CD14-positive monocyte (primary cell): ENCODE measurements around the gene RCAN3. TPM values are rescaled to one million over a fixed set of nuclear protein-coding genes. Genes with fewer than 3 reads are reported as not detected.

ENCODE experiments used
- DNase-seq, 3 donors: peaks; one replicate each; pipeline ENCODE4 v3.0.0-alpha.2; 2011 to 2022
- H2AFZ ChIP-seq: 2 replicates; pipeline ENCODE4 v1.6.0; 2012; ENCODE audit warnings: mild to moderate bottlenecking, low read depth, low read length, inconsistent platforms; ENCODE audit not compliant: insufficient read depth, poor library complexity, severe bottlenecking
- H3K27ac ChIP-seq, 2 donors: 1 replicate in 1 of 2; 2 replicates in 1 of 2; pipeline ENCODE4 v1.5.1; 2012 to 2013; ENCODE audit warnings: low read length in 2 of 2, control low read depth in 1 of 2, inconsistent platforms in 1 of 2, low read depth in 1 of 2, mild to moderate bottlenecking in 1 of 2
- H3K27me3 ChIP-seq, 2 donors: one replicate each; pipeline versions ENCODE4 v1.6.0 to v1.6.1; 2011 to 2013; ENCODE audit warnings: low read length in 2 of 2; ENCODE audit not compliant: control insufficient read depth in 2 of 2, insufficient read depth in 2 of 2
- H3K36me3 ChIP-seq, 2 donors: replicated peaks in 1 of 2; 1 replicate in 1 of 2; 2 replicates in 1 of 2; pipeline versions ENCODE4 v1.5.1 to v1.6.1; 2012 to 2013; ENCODE audit warnings: low read length in 2 of 2, control low read depth in 1 of 2, inconsistent platforms in 1 of 2, mild to moderate bottlenecking in 1 of 2; ENCODE audit not compliant: insufficient read depth in 2 of 2, control insufficient read depth in 1 of 2
- H3K4me1 ChIP-seq, 2 donors: 1 replicate in 1 of 2; 2 replicates in 1 of 2; pipeline versions ENCODE4 v1.5.1 to v1.6.1; 2012 to 2013; ENCODE audit warnings: low read length in 2 of 2, control low read depth in 1 of 2, inconsistent platforms in 1 of 2, mild to moderate bottlenecking in 1 of 2, moderate library complexity in 1 of 2; ENCODE audit not compliant: insufficient read depth in 2 of 2, control insufficient read depth in 1 of 2
- H3K4me2 ChIP-seq: replicated peaks from 2 replicates; pipeline ENCODE3; 2012; ENCODE audit warnings: low read length, moderate library complexity, mild to moderate bottlenecking; ENCODE audit not compliant: poor library complexity, severe bottlenecking; ENCODE audit errors: extremely low read depth
- H3K4me3 ChIP-seq, 3 experiments: fragments of 200-600 bp in 1 of 3; sonication (generic) in 1 of 3; replicated peaks in 1 of 3; 1 replicate in 2 of 3; 2 replicates in 1 of 3; pipeline ENCODE4 v1.5.1; 2011 to 2013; ENCODE audit warnings: low read length in 3 of 3, mild to moderate bottlenecking in 3 of 3, control low read depth in 2 of 3, low read depth in 2 of 3, inconsistent platforms in 1 of 3, moderate library complexity in 1 of 3
- H3K79me2 ChIP-seq: 2 replicates; pipeline ENCODE4 v1.6.0; 2012; ENCODE audit warnings: mild to moderate bottlenecking, control low read depth, inconsistent platforms, low read length, moderate library complexity; ENCODE audit not compliant: insufficient read depth
- H3K9ac ChIP-seq: 2 replicates; pipeline ENCODE4 v1.6.0; 2017; ENCODE audit warnings: low read length, mild to moderate bottlenecking; ENCODE audit not compliant: insufficient read depth, poor library complexity, severe bottlenecking
- H3K9me3 ChIP-seq, 2 donors: replicated peaks in 1 of 2; 1 replicate in 1 of 2; 2 replicates in 1 of 2; pipeline versions ENCODE4 v1.5.1 to v1.6.1; 2012 to 2013; ENCODE audit warnings: low read length in 2 of 2, control low read depth in 1 of 2; ENCODE audit not compliant: control insufficient read depth in 1 of 2, insufficient read depth in 1 of 2
- H4K20me1 ChIP-seq: 2 replicates; pipeline ENCODE4 v1.6.0; 2012; ENCODE audit warnings: mild to moderate bottlenecking, low read length, control low read depth, moderate library complexity; ENCODE audit not compliant: insufficient read depth
- H3K27ac Mint-ChIP-seq, 7 donors: one replicate each; pipeline ENCODE4 v1.8.0; 2020; ENCODE audit warnings: mild to moderate bottlenecking in 7 of 7, mixed read lengths in 7 of 7, moderate library complexity in 6 of 7, inconsistent platforms in 2 of 7
- H3K27me3 Mint-ChIP-seq, 3 donors: one replicate each; pipeline ENCODE4 v1.8.0; 2021 to 2022; ENCODE audit warnings: low read depth in 3 of 3, mild to moderate bottlenecking in 3 of 3, mixed read lengths in 3 of 3, moderate library complexity in 3 of 3, inconsistent platforms in 1 of 3
- H3K36me3 Mint-ChIP-seq, 2 donors: one replicate each; pipeline ENCODE4 v1.8.0; 2020; ENCODE audit warnings: mixed read lengths in 2 of 2, inconsistent platforms in 1 of 2, mild to moderate bottlenecking in 1 of 2
- H3K4me1 Mint-ChIP-seq: one replicate; pipeline ENCODE4 v1.8.0; 2020; ENCODE audit warnings: mild to moderate bottlenecking, mixed read lengths
- H3K4me3 Mint-ChIP-seq, 2 donors: one replicate each; pipeline ENCODE4 v1.8.0; 2020; ENCODE audit warnings: mild to moderate bottlenecking in 2 of 2, mixed read lengths in 2 of 2, moderate library complexity in 1 of 2
- H3K9me3 Mint-ChIP-seq, 7 donors: one replicate each; pipeline ENCODE4 v1.8.0; 2020 to 2022; ENCODE audit warnings: mixed read lengths in 7 of 7, mild to moderate bottlenecking in 6 of 7, moderate library complexity in 6 of 7, inconsistent platforms in 2 of 7
- WGBS: methylation state at CpG from one replicate; pipeline ENCODE4 v1.1.5; 2013; ENCODE audit warnings: missing lambda C conversion rate; ENCODE audit not compliant: insufficient coverage; 5-methylcytosine and 5-hydroxymethylcytosine counted together
- intact Hi-C, 2 donors: fragments of 100-400 bp; cut with micrococcal nuclease; formaldehyde crosslinking; loops; one replicate each; pipeline versions ENCODE4 v1.15.0 to v1.15.1; 2023
- polyA plus RNA-seq, 3 donors: library from polyadenylated mRNA; depleted of rRNA in 1 of 3; unstranded in 2 of 3; stranded (reverse) in 1 of 3; fragments of 300-500 nt in 2 of 3; fragments of >200 nt in 1 of 3; fragmentation: Illumina TruSeq in 2 of 3; gene quantifications; 1 replicate in 2 of 3; 2 replicates in 1 of 3; pipeline ENCODE4 v1.2.3, GENCODE V29; 2012 to 2021
- TF ChIP-seq, protein P1 (sequence below): fragments of 200-600 bp; IDR thresholded peaks from one replicate; pipeline ENCODE4 v1.8.0; 2022; ENCODE audit warnings: antibody characterized with exemption, mild to moderate bottlenecking

The RCAN3 gene
- polyA plus RNA-seq, 3 donors = 7.1 to 9.1 (median 8.8) TPM

DNA sequence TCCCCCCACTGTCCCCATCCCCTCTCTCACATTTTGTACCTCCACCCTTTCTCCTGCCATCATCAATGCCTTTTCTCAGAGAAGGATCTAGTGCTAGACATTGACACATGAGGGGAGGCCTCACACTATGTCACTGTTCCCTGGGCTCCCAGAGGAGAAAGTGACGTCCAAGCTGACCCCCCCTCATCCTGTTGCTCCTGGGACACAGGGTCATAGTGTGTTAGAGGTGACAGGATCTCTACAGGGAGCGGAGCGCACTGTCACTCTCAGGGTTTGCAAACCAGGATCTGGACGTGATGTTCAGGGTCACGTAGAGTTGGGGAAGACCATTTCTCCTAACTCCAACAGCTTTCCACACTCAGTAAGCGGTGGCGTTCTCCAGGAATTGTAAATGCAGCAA lies 55.8 kb downstream of the RCAN3 start:
- Histone ChIP-seq H4K20me1 (no peaks in the 10 kb centered on the region), H3K9me3 (peaks cover 0 to 8% of the 10 kb centered on the region in 2 donors), H3K9ac (no peak overlapping the region), H3K79me2 (no peaks in the 10 kb centered on the region), H3K4me3 (no peak overlapping the region), H3K36me3 (no peaks in the 10 kb centered on the region), H3K27ac (no peak overlapping the region), H3K4me2 (no peak overlapping the region), H3K27me3 (peaks cover 24 to 43% of the 10 kb centered on the region in 2 donors), H3K4me1 (peaks cover 6 to 23% of the 10 kb centered on the region in 2 donors), H2AFZ (no peak overlapping the region)
- Mint-ChIP-seq H3K4me3 (peak overlapping the region in 1 of 2 donors; percentile 35), H3K9me3 (peaks cover 0 to 8% (median 3%) of the 10 kb centered on the region in 7 donors), H3K27me3 (peaks cover 34 to 51% (median 36%) of the 10 kb centered on the region in 3 donors), H3K27ac (peak overlapping the region in 1 of 7 donors; percentile 9), H3K36me3 (peaks cover 0 to 3% of the 10 kb centered on the region in 2 donors), H3K4me1 (peaks cover 22% of the 10 kb centered on the region)
- no CpG with 5 or more reads among the region's 7 CpGs for WGBS
- intact Hi-C loops = no loop called here
- TF ChIP-seq, protein P1, sequence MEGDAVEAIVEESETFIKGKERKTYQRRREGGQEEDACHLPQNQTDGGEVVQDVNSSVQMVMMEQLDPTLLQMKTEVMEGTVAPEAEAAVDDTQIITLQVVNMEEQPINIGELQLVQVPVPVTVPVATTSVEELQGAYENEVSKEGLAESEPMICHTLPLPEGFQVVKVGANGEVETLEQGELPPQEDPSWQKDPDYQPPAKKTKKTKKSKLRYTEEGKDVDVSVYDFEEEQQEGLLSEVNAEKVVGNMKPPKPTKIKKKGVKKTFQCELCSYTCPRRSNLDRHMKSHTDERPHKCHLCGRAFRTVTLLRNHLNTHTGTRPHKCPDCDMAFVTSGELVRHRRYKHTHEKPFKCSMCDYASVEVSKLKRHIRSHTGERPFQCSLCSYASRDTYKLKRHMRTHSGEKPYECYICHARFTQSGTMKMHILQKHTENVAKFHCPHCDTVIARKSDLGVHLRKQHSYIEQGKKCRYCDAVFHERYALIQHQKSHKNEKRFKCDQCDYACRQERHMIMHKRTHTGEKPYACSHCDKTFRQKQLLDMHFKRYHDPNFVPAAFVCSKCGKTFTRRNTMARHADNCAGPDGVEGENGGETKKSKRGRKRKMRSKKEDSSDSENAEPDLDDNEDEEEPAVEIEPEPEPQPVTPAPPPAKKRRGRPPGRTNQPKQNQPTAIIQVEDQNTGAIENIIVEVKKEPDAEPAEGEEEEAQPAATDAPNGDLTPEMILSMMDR = no peak
- no peak for DNase-seq

DNA sequence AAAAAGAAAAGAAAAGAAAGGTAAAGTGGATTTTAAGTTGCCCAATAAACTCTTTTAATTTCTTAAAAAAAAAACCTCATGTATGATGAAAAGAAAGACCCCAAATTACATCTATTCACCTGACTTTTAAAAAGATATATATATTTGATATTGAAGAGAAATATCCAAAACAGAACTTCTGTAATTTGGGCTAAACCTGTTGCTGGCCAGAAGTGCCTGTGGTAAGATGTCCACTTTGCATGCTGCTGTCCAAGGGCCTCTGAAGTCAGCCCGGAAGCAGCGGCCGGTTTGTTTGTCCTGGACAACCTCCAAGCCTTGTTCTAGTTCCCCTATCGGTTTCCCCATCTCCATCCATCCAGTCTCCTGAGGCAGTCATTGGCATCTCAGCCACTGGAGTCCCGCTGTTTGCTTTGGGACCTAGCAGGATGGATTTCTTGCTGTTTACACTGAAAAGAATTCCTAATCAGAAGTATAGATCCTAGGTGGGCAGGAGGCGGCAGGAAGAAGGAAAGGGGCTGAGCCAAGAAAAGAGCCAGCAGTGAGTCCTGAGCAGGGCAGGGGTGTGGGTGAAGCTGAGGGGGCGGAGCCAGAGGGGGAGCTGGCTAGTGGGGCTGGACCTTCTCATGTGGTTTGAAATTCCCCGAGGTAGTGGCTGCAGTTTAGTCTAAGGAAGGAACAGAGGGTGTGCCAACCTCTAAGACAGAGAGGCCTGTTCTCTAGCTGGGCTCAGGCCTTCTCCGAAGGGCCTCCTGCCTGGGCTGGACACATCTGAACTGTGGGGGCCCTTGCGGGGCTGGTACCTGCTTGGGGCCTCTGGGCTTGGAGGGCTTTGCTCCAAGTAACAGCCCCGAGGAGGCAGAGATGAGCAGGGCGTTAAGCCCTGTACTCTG lies 56.5 kb downstream of the RCAN3 start:
- no peak overlapping the region for H3K4me3 ChIP-seq
- H3K9me3 ChIP-seq = peaks cover 0 to 8% of the 10 kb centered on the region in 2 donors
- intact Hi-C loops = no loop called here
- peaks cover 24 to 38% of the 10 kb centered on the region in 2 donors for H3K27me3 ChIP-seq
- peak overlapping the region; percentile 6 for H2AFZ ChIP-seq
- no peaks in the 10 kb centered on the region for H3K79me2 ChIP-seq
- TF ChIP-seq, protein P1 = no peak
- 27% methylated on average over 9 of the region's 12 CpGs for WGBS
- Mint-ChIP-seq H3K36me3 (peaks cover 0 to 3% of the 10 kb centered on the region in 2 donors), H3K4me1 (peaks cover 22% of the 10 kb centered on the region), H3K4me3 (no peak overlapping the region), H3K9me3 (peaks cover 0 to 8% (median 3%) of the 10 kb centered on the region in 7 donors), H3K27me3 (peaks cover 31 to 46% (median 35%) of the 10 kb centered on the region in 3 donors), H3K27ac (peak overlapping the region in 2 of 7 donors; percentile 54 to 71)
- H3K4me1 ChIP-seq = peaks cover 6 to 23% of the 10 kb centered on the region in 2 donors
- H3K36me3 ChIP-seq = no peaks in the 10 kb centered on the region
- H3K9ac ChIP-seq = peak overlapping the region; percentile 38
- H3K4me2 ChIP-seq = peak overlapping the region; percentile 10
- no peak overlapping the region for H3K27ac ChIP-seq
- peak; percentile 39 to 50 (median 47) for DNase-seq
- no peaks in the 10 kb centered on the region for H4K20me1 ChIP-seq
